Osteoblast (primary cell): ENCODE data around the gene BCL2L1. TPM values are rescaled to one million over a fixed set of nuclear protein-coding genes. Genes with fewer than 3 reads are reported as not detected.

Experiments
- DNase-seq: peaks from one replicate; pipeline ENCODE4 v3.0.0; 2011; ENCODE audit warnings: low spot score, mixed read lengths; ENCODE audit not compliant: insufficient read length; ENCODE audit errors: missing footprints
- H2AFZ ChIP-seq: 2 replicates; pipeline ENCODE4 v1.6.0; 2011; ENCODE audit warnings: mild to moderate bottlenecking, low read length
- H3K27ac ChIP-seq: 2 replicates; pipeline ENCODE4 v1.5.1; 2011; ENCODE audit warnings: mild to moderate bottlenecking, low read depth, low read length, moderate library complexity
- H3K27me3 ChIP-seq: 2 replicates; pipeline ENCODE4 v1.6.0; 2012; ENCODE audit warnings: mild to moderate bottlenecking, control low read depth, inconsistent platforms, low read length, moderate library complexity; ENCODE audit not compliant: insufficient read depth
- H3K36me3 ChIP-seq: 2 replicates; pipeline ENCODE4 v1.5.1; 2011; ENCODE audit warnings: mild to moderate bottlenecking, low read length, control low read depth, moderate library complexity; ENCODE audit not compliant: insufficient read depth
- H3K4me1 ChIP-seq: 2 replicates; pipeline ENCODE4 v1.5.1; 2011; ENCODE audit warnings: mild to moderate bottlenecking, low read length, control low read depth, moderate library complexity; ENCODE audit not compliant: insufficient read depth
- H3K4me2 ChIP-seq: 2 replicates; pipeline ENCODE4 v1.6.0; 2011; ENCODE audit warnings: mild to moderate bottlenecking, low read length; ENCODE audit not compliant: insufficient read depth
- H3K4me3 ChIP-seq: fragments of 200-600 bp; sonication (generic); 3 replicates; pipeline ENCODE4 v1.5.1; 2012; ENCODE audit warnings: mild to moderate bottlenecking, low read length, inconsistent platforms; ENCODE audit not compliant: insufficient read depth
- H3K79me2 ChIP-seq: 2 replicates; pipeline ENCODE4 v1.6.0; 2012; ENCODE audit warnings: mild to moderate bottlenecking, low read length, control low read depth, inconsistent platforms; ENCODE audit not compliant: insufficient read depth
- H3K9me3 ChIP-seq: 2 replicates; pipeline ENCODE4 v1.5.1; 2011; ENCODE audit warnings: low read depth, low read length, control low read depth
- H4K20me1 ChIP-seq: 2 replicates; pipeline ENCODE4 v1.6.0; 2012; ENCODE audit warnings: mild to moderate bottlenecking, low read length, control low read depth; ENCODE audit not compliant: insufficient read depth
- CTCF ChIP-seq: IDR thresholded peaks from 2 replicates; pipeline ENCODE4 v1.5.1; 2011; ENCODE audit warnings: mild to moderate bottlenecking, low read depth, low read length, moderate library complexity; ENCODE audit errors: extremely low read depth
- total RNA-seq: library from RNA; depleted of rRNA; stranded (reverse); fragments of >200 nt; gene quantifications from 2 replicates; pipeline ENCODE4 v1.2.3, GENCODE V29; 2012

The BCL2L1 gene
- total RNA-seq, 1 donor, result 127 TPM

- Histone ChIP-seq H3K4me2 (no peak overlapping the region), H3K27ac (no peak overlapping the region), H2AFZ (no peak overlapping the region), H3K9me3 (no peaks in the 10 kb centered on the region), H3K27me3 (peaks cover 19% of the 10 kb centered on the region), H3K36me3 (no peaks in the 10 kb centered on the region), H3K79me2 (no peaks in the 10 kb centered on the region), H4K20me1 (no peaks in the 10 kb centered on the region), H3K4me3 (no peak overlapping the region), H3K4me1 (no peaks in the 10 kb centered on the region)
- no peak for DNase-seq
- no peak for TF ChIP-seq CTCF
Measured at GRCh38 chr20:31642837-31643236, 79.8 kb downstream of the BCL2L1 start.

- no peak overlapping the region for H3K4me2 ChIP-seq
- no peak overlapping the region for H2AFZ ChIP-seq
- no peaks in the 10 kb centered on the region for H3K9me3 ChIP-seq
- no peaks in the 10 kb centered on the region for H4K20me1 ChIP-seq
- no peak overlapping the region for H3K4me3 ChIP-seq
- no peak for TF ChIP-seq CTCF
- H3K27me3 ChIP-seq, result peaks cover 24% of the 10 kb centered on the region
- no peak for DNase-seq
- H3K36me3 ChIP-seq, result no peaks in the 10 kb centered on the region
- no peaks in the 10 kb centered on the region for H3K4me1 ChIP-seq
- H3K27ac ChIP-seq, result no peak overlapping the region
- no peaks in the 10 kb centered on the region for H3K79me2 ChIP-seq
Measured at GRCh38 chr20:31641391-31641790, 81.3 kb downstream of the BCL2L1 start.

GRCh38 chr20:31640259-31640658 is 82.4 kb downstream of the BCL2L1 start:
- Histone ChIP-seq H3K27ac (no peak overlapping the region), H3K9me3 (no peaks in the 10 kb centered on the region), H3K4me3 (no peak overlapping the region), H3K4me2 (no peak overlapping the region), H3K36me3 (no peaks in the 10 kb centered on the region), H3K27me3 (peaks cover 24% of the 10 kb centered on the region), H2AFZ (no peak overlapping the region), H3K4me1 (no peaks in the 10 kb centered on the region), H3K79me2 (no peaks in the 10 kb centered on the region), H4K20me1 (no peaks in the 10 kb centered on the region)
- DNase-seq, result no peak
- TF ChIP-seq CTCF, result no peak

GRCh38 chr20:31638816-31639215 is 83.9 kb downstream of the BCL2L1 start:
- Histone ChIP-seq H3K27me3 (peaks cover 24% of the 10 kb centered on the region), H4K20me1 (no peaks in the 10 kb centered on the region), H3K9me3 (no peaks in the 10 kb centered on the region), H3K4me2 (no peak overlapping the region), H2AFZ (no peak overlapping the region), H3K4me3 (no peak overlapping the region), H3K27ac (no peak overlapping the region), H3K79me2 (no peaks in the 10 kb centered on the region), H3K36me3 (no peaks in the 10 kb centered on the region), H3K4me1 (no peaks in the 10 kb centered on the region)
- TF ChIP-seq CTCF, result no peak
- no peak for DNase-seq
